Psoas muscle (tissue), 8 donors: ENCODE results near the gene DYNLRB1. TPM values are rescaled to one million over a fixed set of nuclear protein-coding genes. Genes with fewer than 3 reads are reported as not detected.

ENCODE experiments used
- ATAC-seq, 4 donors: fragments of 200-7000 bp; cut with Tn5 transposase; one replicate each; pipeline ENCODE4 v1.9.1; 2020; ENCODE audit warnings: moderate library complexity in 3 of 4, mild to moderate bottlenecking in 2 of 4
- DNase-seq, 2 donors: peaks; one replicate each; pipeline ENCODE4 v3.0.0-alpha.2; 2020
- H3K27ac ChIP-seq: fragments of 200-600 bp; one replicate; pipeline ENCODE4 v1.8.0; 2022
- H3K27me3 ChIP-seq, 3 donors: fragments of 200-600 bp in 1 of 3; one replicate each; pipeline versions ENCODE4 v1.6.1 to v1.8.0; 2013 to 2022; ENCODE audit warnings: low read length in 2 of 3, mild to moderate bottlenecking in 2 of 3, moderate library complexity in 1 of 3; ENCODE audit not compliant: insufficient read depth in 3 of 3
- H3K36me3 ChIP-seq, 2 donors: fragments of 200-600 bp in 1 of 2; one replicate each; pipeline versions ENCODE4 v1.6.1 to v1.8.0; 2013 to 2022; ENCODE audit warnings: low read depth in 1 of 2, mild to moderate bottlenecking in 1 of 2, moderate library complexity in 1 of 2; ENCODE audit not compliant: insufficient read depth in 1 of 2
- H3K4me1 ChIP-seq: fragments of 200-600 bp; one replicate; pipeline ENCODE4 v1.8.0; 2022
- H3K4me3 ChIP-seq: fragments of 200-600 bp; one replicate; pipeline ENCODE4 v1.8.0; 2022; ENCODE audit warnings: mild to moderate bottlenecking
- H3K9me3 ChIP-seq: fragments of 200-600 bp; one replicate; pipeline ENCODE4 v1.8.0; 2022
- WGBS, 3 donors: extraction: QIAGEN DNeasy Blood & Tissue Kit; methylation state at CpG; one replicate each; pipeline versions ENCODE4 v1.1.6 to v1.1.7; 2013; 5-methylcytosine and 5-hydroxymethylcytosine counted together
- intact Hi-C, 2 donors: fragments of 100-400 bp; cut with DNase I; formaldehyde crosslinking; loops; one replicate each; pipeline versions ENCODE4 v1.11.0 to v1.14.2; 2022
- polyA plus RNA-seq, 3 donors: library from polyadenylated mRNA; stranded (reverse); fragments of 200-250 nt; gene quantifications; one replicate each; pipeline ENCODE4 v1.2.3, GENCODE V29; 2013
- total RNA-seq, 4 donors: library from RNA; stranded (reverse); fragmentation: NEBNext Ultra II Directional in 2 of 4; extraction: Animal tissue kit (Norgen Biotek cat#: 25700) in 2 of 4; gene quantifications; one replicate each; pipeline versions ENCODE4 v1.2.1 to v1.2.4, GENCODE V29; 2021 to 2023
- TF ChIP-seq, protein P1 (sequence below): fragments of 200-600 bp; IDR thresholded peaks from one replicate; pipeline ENCODE4 v1.8.0; 2022; ENCODE audit warnings: antibody characterized with exemption
- donor health status: healthy with polysubstance abuse.
- donor health status: DM: no; HTN: no; CAD: no; lungs with moderate emphysema.
- donor health status: Bipolar disorder and iron deficiency.
- donor health status: healthy.
- donor health status: DM: yes; HTN: yes; CAD: no.
- donor health status: DM: no; HTN: no; CAD: no.
- donor health status: DM: no; HTN: no; CAD: no.
- donor health status: DM: yes; HTN: yes; CAD: no.

The DYNLRB1 gene
- total and polyA plus RNA-seq, 7 donors, result 93.2 to 179 (median 119) TPM

DNA sequence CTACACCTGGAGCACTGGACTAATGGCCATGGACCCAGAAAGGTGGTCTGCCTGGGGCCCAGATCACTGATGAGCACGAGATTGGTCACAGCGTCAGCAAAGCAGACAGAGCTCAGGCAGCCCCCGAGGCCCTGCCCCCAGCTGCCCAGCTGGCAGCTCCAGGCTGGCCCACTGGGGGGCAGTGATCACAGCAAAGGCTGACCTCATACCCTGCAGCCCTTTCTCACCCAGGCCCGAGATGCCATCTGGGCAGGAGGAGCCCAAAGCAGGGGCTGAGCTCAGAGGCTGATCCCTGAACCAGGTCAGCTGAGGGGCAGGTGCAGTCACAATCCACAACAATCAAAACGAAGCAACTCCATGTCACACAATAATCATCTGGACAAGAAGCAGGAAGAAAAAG is 46.4 kb downstream of the DYNLRB1 start:
- Histone ChIP-seq H3K36me3 (peaks cover 0 to 5% of the 10 kb centered on the region in 2 donors), H3K27me3 (no peaks in the 10 kb centered on the region), H3K9me3 (no peaks in the 10 kb centered on the region), H3K4me1 (peaks cover 2% of the 10 kb centered on the region), H3K27ac (no peak overlapping the region), H3K4me3 (no peak overlapping the region)
- DNase-seq (no peak), ATAC-seq (no peak)
- intact Hi-C loops, result no loop called here
- TF ChIP-seq, protein P1, sequence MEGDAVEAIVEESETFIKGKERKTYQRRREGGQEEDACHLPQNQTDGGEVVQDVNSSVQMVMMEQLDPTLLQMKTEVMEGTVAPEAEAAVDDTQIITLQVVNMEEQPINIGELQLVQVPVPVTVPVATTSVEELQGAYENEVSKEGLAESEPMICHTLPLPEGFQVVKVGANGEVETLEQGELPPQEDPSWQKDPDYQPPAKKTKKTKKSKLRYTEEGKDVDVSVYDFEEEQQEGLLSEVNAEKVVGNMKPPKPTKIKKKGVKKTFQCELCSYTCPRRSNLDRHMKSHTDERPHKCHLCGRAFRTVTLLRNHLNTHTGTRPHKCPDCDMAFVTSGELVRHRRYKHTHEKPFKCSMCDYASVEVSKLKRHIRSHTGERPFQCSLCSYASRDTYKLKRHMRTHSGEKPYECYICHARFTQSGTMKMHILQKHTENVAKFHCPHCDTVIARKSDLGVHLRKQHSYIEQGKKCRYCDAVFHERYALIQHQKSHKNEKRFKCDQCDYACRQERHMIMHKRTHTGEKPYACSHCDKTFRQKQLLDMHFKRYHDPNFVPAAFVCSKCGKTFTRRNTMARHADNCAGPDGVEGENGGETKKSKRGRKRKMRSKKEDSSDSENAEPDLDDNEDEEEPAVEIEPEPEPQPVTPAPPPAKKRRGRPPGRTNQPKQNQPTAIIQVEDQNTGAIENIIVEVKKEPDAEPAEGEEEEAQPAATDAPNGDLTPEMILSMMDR, result peak; percentile 28
- WGBS, 3 donors, result 40 to 62% (median 43%) methylated on average over 5 of the region's 5 CpGs

- Histone ChIP-seq H3K27ac (no peak overlapping the region), H3K4me1 (no peaks in the 10 kb centered on the region), H3K27me3 (no peaks in the 10 kb centered on the region), H3K4me3 (no peak overlapping the region), H3K36me3 (peaks cover 0 to 5% of the 10 kb centered on the region in 2 donors), H3K9me3 (no peaks in the 10 kb centered on the region)
- 22 to 38% (median 33%) methylated on average over 7 of the region's 7 CpGs for WGBS, 3 donors
- intact Hi-C loops, result no loop called here
- TF ChIP-seq, protein P1, result no peak
- DNase-seq (peak in 1 of 2 donors; percentile 67), ATAC-seq (peak; percentile 51 to 80 (median 58))
Observed at GRCh38 chr20:34564833-34565232, 48.6 kb downstream of the DYNLRB1 start.

GRCh38 chr20:34566978-34567891 is 51.0 kb downstream of the DYNLRB1 start:
- no peaks in the 10 kb centered on the region for H3K27me3 ChIP-seq
- TF ChIP-seq, protein P1, result no peak
- no peak overlapping the region for H3K27ac ChIP-seq
- intact Hi-C loops, result no loop called here
- DNase-seq, result no peak
- H3K4me1 ChIP-seq, result no peaks in the 10 kb centered on the region
- no peak for ATAC-seq
- no peak overlapping the region for H3K4me3 ChIP-seq
- 79 to 85% (median 82%) methylated on average over 9 of the region's 9 CpGs for WGBS, 3 donors
- no peaks in the 10 kb centered on the region for H3K9me3 ChIP-seq
- H3K36me3 ChIP-seq, result peaks cover 0 to 20% of the 10 kb centered on the region in 2 donors

GRCh38 chr20:34567892-34568865 is 52.0 kb downstream of the DYNLRB1 start:
- no peaks in the 10 kb centered on the region for H3K27me3 ChIP-seq
- ATAC-seq, result no peak
- H3K4me3 ChIP-seq, result no peak overlapping the region
- no peak overlapping the region for H3K27ac ChIP-seq
- intact Hi-C loops, result no loop called here
- H3K36me3 ChIP-seq, result peaks cover 0 to 30% of the 10 kb centered on the region in 2 donors
- no peak for DNase-seq
- TF ChIP-seq, protein P1, result no peak
- 90 to 93% (median 91%) methylated on average over 15 of the region's 15 CpGs for WGBS, 3 donors
- no peaks in the 10 kb centered on the region for H3K4me1 ChIP-seq
- no peaks in the 10 kb centered on the region for H3K9me3 ChIP-seq
